GM12873 (cell line): ENCODE data around the gene DUSP7.

ENCODE experiments used
- TF ChIP-seq, protein P1 (sequence below): IDR thresholded peaks from 2 replicates; pipeline ENCODE4 v1.5.1; 2012; ENCODE audit warnings: low read depth, mild to moderate bottlenecking, moderate library complexity, low read length, control low read depth; ENCODE audit not compliant: insufficient read depth; ENCODE audit errors: missing control alignments

The DUSP7 gene

DNA sequence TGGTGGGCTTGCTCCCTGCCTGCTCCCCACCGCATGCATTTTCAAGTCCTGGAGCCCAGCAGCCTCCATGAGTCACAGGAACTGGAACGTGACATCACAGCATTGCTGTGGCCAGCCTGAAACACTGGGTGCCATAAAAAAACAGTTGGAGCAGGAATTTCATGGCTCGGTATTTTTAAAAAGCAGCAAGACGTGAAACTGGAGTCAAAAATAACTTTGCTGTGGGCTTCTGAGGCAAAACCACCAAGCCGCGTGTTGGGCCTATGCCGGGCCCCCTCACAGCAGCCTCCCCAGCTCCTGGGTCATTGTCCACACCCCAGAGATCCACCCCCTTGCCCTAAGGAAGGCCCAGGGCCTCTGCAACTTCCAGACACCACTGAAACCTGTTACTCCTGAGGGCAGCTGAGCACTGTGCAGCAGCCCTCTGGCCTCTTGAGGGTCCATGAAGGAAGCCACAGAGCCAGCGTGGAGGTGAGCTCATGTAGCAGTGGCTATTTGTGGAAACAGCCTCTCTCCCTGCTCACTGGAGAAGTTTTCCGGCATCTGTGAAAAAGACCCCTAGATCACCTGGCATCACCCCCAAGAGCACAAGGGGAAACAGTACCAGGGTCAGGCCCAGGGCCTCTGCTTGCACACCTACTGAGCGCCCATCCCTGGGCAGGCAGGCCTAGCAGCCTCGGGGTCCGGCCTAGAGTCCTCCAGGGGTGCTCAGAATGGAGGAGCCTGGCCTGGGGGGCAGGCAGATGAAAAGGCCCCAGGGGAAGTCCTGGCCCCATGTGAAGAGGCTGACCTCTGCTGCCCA is 34.0 kb upstream of the DUSP7 start:
- TF ChIP-seq, protein P1, sequence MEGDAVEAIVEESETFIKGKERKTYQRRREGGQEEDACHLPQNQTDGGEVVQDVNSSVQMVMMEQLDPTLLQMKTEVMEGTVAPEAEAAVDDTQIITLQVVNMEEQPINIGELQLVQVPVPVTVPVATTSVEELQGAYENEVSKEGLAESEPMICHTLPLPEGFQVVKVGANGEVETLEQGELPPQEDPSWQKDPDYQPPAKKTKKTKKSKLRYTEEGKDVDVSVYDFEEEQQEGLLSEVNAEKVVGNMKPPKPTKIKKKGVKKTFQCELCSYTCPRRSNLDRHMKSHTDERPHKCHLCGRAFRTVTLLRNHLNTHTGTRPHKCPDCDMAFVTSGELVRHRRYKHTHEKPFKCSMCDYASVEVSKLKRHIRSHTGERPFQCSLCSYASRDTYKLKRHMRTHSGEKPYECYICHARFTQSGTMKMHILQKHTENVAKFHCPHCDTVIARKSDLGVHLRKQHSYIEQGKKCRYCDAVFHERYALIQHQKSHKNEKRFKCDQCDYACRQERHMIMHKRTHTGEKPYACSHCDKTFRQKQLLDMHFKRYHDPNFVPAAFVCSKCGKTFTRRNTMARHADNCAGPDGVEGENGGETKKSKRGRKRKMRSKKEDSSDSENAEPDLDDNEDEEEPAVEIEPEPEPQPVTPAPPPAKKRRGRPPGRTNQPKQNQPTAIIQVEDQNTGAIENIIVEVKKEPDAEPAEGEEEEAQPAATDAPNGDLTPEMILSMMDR = no peak

DNA sequence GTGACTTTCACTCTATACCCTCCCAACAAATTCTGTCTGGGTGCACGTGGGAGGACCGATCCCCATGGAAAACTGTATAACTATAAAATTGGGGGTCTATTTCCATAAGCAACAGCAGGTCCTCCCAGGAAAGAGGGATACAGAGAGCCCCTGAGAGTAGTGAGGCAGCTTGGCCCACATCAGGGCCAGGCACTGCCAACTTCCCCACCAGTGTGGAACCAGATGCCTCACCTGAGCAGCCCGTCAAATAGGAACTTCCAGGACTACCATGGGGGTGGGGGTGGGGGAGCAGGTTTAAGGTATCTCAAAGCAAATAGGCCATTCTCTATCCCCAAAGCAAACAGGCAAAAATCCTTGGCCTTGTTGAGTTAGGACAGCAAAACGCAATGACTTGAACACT is 33.3 kb upstream of the DUSP7 start:
- TF ChIP-seq, protein P1 = no peak

DNA sequence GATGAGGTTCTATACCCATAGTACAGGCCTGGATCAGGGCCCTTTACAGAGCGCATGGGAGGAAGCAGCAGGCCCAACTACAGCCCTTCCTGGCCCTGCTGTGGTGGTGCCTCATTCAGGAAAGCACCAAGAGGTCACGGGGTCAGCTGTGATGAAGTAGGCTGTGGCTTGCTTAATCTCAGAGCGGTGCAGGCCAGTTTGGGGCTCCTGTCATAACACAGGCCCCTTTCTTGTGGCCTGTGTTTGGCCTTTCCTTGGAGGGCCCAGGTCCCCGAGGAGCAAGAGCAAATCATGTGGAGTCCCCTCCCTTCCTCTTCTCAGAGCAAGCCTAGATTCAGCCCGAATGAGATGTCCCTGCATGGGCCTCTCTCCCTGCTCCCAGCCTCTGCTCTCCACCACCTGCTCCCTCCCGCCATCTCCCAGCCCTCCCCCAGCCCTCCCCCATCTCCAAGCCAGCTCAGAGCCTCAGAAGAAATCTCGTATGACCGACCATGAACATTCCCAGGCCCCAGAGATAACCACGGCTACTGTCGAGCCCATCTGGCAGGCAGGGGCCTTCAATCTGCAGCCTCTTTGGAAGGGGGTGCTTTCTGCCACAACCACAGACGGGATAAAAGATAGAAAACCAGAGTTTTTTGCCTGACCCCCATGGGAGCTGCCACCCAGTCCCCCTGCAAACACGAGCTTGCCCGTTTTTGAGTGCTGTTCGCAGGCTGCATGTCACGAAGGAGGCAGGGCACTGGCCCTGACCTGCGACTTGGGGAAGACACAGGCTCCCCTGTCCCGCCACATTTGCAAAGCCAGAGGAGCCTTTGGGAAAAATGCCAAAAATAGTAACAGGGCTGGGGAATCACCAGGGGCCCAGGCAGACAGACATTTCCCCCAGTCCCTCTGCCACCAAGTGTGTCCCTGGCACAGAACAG is 32.3 kb upstream of the DUSP7 start:
- TF ChIP-seq, protein P1 = no peak

DNA sequence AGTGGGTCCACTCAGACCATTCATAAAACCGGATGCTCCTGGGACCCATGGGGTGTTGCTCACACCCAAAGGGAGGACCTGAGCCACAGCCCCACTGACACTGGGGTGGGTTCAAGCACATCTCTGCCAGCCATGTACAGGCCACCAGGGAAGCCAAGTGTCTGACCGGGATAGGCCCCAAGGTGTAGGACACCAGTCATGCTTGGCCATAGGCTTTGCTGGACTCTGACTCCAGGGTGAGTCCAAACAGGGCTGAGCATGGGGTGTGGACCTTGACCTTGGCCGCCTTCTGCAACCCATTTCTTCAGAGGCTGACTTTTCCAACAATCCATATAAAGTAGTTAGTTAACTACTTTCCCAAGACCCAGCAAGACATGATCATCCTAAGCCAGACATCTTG is 31.4 kb upstream of the DUSP7 start:
- TF ChIP-seq, protein P1 = no peak

DNA sequence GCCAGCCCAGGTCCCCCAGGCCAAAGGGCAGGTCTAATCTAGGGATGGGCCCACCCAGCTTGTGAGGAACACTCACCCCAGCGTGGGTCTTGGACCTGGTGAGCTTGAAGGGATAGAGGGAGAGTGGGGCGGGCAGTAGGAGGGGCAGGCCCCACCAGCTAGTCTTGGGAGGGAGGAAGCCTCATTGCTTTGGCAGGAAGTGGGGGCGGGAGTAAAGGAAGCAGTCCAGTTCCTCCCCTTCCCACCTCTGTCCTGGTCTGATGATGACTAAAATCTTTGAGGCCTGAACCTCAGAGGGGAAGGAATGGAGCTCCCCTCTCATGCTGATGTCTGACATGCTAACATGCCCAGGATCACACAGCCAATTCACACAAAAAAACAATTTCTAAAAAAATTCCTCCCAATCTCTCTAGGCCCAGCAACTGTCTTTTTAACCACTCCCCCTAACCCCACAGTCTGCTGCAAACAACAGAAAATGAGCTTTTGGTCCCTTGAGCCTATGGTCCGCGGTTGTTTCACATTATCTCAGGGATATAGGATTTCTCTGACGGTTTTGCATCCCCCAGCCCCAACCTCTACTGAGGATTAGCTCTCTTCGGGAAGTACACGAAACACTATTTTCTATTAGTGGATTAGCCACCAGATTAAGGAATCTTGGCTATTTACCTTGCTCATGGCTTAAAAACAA is 30.7 kb upstream of the DUSP7 start:
- TF ChIP-seq, protein P1 = no peak

DNA sequence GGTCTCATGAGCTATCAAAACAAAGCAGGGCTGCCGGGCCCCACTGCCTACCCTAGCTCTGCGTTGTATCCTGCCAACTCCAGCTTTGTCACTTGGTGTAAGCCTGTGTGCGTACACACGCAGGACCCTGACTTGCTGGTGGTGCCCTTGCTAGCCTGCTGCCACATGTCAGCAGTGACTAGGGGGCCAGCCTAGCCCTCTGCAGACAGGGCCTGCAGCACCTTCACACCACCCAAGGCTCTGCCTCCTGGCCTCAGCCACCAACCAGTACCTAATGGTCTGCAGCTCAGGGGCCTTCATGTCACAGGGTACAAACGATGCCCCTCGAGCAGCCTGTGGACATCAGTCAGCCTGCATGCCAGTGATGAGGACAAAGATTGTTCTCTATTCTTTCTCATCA is 30.1 kb upstream of the DUSP7 start:
- TF ChIP-seq, protein P1 = no peak
